Measurements from ENCODE around the gene OSBPL6.

OSBPL6 gene

GRCh38 chr2:178241844-178242551, 47.7 kb downstream of the OSBPL6 start:
- peak; percentile 90 for DNase-seq

DNA sequence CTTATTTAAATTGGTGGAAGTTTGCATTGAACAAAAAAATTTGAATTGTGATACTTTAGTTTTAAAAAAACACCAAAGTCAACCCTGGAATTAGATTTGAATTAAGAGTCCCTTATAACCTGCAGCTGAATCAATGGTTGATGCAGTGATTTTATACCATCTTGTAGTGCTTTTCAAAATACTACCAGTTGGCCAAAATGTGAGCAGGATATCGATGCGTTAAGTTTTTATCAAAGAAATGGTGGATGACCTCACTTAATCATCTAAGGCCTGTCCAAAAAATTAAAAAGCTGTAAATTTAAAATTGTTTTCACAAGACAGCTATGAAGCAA, 48.2 kb downstream of the OSBPL6 start:
- no peak for DNase-seq

DNA sequence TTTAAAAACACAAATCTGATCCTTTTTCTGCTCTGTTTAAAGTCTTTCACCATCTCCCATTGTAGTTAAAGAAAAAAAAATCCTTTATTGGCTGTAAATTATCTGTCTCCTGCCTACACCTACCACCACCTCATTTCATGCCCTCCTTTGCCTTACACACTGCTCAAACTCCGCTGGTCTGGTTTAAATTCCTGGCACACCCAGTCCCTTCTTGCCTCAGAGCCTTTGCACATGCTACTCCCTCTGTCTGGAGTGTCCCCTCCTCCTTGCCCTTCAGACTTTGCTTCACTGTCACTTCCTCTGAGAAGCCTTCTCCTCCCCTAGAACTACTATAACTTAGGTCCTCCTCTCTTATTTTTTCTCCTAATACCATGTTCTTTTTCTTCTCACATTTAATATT, 49.6 kb downstream of the OSBPL6 start:
- no peak for DNase-seq

DNA sequence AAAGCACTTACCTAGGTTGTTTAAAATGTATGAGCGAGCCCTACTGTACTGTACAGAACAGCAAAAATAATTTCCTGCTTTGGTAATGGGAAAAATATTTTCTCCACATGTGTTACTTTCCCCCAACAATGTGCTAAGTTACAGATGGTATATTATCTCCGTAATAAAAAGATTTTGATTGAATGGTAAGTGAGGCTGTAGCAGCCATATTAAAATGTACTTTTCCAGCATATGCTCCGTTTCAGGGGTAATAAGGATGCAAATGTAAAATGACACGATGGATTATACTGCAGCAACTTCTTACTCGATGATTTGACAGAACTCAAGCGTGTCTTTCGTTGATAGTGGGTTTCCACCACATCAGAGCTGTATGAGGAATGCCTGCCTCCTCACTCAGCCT, 50.5 kb downstream of the OSBPL6 start:
- DNase-seq = no peak

DNA sequence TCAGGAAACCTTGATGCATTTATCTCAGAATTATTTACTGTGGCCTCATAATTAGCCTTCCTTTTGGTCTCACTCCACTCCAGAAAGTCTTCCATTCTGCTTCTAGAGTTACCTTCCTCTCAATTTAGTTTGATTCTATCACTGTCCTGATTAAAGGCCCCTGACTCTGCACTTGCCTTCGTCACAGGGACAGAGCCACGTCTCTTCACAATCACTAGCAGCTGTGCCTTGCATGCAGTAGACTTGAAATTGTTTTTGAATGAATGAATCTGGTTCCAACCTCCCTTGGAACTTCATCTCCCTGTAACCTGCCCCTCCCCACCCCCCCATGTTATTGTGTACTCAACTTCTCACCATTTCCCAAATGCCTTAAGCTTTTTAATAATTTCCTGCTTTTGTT, 52.4 kb downstream of the OSBPL6 start:
- no peak for DNase-seq

GRCh38 chr2:178247250-178247649, 52.9 kb downstream of the OSBPL6 start:
- DNase-seq = no peak

- no peak for DNase-seq
Measured at GRCh38 chr2:178250429-178250828, 56.1 kb downstream of the OSBPL6 start.

DNA sequence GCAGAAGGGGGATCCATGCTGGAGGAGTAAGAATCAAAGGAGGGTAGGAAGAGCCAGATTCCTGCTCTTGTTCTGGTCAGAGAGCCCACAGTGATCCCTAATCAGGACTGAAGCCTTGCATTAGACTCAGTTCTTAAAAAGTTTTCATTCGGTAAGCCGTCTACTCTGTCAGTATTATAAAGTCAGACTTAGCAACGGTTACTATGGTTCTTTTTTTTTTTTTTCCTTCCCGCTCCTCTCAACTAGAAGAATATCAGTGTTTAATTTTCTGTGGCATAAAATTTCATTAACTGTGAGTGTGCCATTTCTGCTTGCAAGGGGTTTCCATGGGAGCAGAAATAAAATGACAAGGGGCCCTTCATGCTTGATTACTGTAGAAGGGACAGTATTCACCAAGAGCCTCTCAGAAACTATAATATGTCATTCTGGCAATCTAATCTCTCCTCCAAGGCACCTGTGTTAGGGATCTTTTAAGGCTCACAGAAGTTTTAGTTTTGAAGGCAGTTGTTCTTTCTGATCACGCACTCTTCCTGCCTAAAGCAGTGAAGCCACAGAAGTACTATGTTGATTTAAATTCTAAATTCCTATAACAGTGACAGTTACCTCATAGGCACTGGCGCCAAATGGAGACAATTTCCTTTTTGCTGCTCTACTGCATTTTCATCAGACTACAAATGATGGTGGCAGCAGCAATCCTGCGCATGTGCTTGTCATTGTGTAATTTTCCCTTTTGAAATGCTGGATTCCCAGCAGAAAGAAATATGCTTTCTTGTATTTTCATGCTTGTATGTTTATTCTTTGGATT, 57.0 kb downstream of the OSBPL6 start:
- no peak for DNase-seq

DNA sequence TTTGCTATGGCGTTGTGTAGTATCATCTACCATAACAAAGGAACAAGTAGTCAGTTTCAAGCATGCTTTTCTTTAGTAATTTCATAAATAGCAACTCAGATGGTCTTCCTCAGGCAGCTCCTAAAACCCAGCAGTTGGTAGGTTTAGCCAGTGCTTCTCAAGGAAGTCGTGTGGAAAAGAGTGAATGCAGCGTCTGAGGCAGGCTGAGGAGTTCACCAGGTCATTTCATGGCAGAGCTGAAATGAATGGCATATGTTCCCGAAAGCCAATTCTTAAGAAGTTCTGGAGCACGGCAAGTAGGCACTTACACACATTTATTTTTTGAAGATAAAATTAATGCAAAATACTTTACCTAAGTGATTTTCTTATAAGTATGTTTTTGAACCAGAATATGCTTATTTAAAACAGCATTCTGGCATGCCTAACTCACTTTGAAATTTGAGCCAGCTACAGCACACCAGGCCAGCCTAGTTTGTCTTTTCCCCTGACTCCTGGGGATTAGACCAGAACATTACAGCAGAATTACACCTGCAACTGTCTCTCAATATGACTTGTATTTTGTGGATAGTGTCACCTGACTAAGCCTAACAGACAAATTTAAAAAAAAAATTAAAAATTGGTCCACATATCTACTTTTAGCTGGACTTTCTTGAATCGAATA, 62.2 kb downstream of the OSBPL6 start:
- no peak for DNase-seq

- no peak for DNase-seq
Measured at GRCh38 chr2:178257127-178257526, 62.8 kb downstream of the OSBPL6 start.

DNA sequence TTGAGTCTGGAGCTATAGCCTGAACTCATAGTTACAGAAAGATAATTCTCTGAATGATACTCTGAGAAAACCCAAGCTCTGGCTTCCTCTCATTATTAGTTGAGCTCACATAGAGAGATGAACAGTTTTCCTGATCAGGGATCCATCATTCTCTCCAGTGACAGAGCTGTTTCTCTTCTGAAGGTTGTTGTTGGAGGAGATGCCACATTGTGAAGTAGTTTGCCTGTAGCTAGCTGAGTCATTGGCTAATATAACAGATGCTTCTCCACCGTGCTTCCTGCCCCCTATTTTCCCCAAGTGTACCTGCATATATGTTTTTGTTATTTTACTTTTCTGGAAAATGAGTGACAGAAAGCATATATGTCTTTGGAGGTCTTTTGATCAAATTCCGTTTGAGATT, 64.6 kb downstream of the OSBPL6 start:
- no peak for DNase-seq

- DNase-seq = no peak
Measured at GRCh38 chr2:178263159-178263860, 69.0 kb downstream of the OSBPL6 start.

- no peak for DNase-seq
Measured at GRCh38 chr2:178264211-178264610, 69.9 kb downstream of the OSBPL6 start.

DNA sequence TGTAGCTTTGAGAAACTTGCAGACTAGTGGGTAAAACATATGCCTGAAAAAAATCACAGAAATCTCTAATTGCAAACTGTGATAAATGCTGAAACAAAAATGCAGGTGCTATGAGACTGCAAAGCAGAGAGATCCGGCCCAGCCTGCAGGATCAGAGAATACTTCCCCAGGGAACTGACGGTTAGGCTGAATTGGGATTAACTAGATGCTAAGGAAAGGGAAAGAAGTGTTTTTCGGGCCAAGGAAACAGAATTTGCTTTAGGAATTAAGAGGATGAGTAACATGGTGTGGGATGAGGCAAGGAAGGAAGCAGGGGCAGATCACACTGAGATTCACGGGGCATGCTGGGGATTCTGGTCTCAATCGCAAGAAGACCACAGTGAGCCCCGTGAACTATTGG, 71.5 kb downstream of the OSBPL6 start:
- no peak for DNase-seq

DNA sequence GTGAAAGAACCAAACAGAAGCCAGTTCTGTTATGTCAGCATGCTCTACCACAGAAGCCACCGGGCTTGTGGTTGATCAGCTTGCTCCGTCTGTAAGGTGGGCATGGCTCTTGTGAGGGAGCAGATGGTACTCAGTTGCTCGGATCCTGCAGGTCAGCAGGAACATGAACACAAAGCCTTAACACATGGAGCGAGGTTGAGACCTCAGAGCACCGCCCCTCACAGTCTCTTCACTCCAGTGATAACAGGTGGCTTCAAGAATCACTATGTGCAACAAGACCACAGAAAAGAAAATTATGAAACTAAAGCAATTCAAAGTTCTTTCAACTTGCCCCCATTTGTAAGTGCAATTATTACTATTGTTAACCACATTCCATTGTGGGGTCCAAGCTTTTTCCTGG, 72.1 kb downstream of the OSBPL6 start:
- no peak for DNase-seq

- DNase-seq = no peak
Measured at GRCh38 chr2:178267660-178268059, 73.3 kb downstream of the OSBPL6 start.

DNA sequence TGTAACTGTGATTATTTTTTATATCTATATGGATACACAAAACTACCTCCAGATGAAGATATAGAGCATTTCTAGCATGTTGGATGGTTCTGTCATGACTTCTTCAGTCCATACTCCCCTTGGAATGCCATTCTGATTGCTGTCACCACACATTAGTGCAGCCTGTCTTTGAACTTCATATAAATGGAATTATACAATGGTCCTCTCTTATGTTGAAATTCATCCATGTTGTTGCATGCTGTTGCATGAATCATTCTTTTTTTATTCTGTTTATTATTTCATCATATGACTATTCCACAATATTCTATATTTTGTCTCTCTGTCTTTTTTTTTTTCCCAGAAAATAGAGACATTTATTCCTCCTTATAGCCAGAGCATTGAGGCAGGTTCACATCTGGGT, 74.1 kb downstream of the OSBPL6 start:
- DNase-seq = peak; percentile 17

DNA sequence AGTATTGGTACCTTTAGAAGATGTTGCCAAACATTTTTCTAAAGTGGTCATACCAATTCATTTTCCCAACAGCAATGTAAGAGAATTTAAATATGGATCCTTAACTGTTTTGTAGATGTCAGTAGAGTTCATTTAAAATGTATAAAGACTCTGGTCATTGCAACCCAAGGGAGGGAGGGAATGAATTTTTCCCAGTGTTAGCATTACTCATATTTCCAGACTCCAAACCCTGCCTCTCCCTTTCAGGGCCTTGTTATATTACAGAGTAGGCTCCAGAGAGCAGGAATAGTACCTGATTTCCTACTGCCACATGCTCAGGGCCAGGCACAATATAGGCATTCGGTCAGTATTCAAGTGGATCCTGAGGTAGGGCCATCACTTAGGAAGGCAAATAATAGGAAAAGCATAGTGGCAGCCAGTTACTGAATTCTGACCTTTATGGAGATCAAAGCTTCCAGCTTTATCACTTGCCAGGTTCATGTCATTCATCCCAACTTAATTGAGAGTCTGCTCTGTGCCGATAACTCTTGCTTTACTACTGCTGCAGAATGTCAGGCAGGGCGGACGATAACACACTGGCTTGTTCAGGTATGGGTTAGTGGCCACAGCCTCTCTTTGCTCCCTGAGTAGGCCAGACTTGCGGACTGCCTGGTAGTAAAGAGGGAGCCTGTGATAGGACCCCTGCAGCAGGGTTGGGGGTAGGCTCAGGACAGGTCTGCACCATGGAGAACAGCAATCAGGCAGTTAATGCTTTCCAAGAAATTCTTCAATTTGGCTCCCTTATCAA, 75.3 kb downstream of the OSBPL6 start:
- no peak for DNase-seq

GRCh38 chr2:178270338-178270737, 76.0 kb downstream of the OSBPL6 start:
- no peak for DNase-seq

DNA sequence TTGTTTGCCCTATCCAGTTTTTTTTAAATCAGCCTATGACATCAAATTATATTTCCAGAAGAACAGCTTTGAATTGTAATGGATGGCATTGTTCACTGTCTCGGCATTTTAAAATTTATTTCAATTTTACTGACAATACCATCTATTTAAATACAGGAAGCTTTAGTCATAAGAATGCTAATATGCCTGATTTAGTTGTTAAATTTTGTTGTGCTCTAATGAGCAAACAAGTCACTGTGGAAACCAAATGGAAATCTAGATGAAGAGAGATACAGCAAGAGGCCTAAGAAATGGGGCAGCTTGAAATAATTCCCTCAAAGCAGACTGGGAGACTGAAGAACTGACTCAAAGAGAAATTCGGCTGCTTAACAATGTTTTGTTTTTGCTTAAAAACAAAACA, 76.8 kb downstream of the OSBPL6 start:
- no peak for DNase-seq

GRCh38 chr2:178271629-178272333, 77.5 kb downstream of the OSBPL6 start:
- DNase-seq = no peak
